ENCODE measurements around the gene ADGRV1. TPM values are rescaled to one million over a fixed set of nuclear protein-coding genes. Genes with fewer than 3 reads are reported as not detected.
"Not testable (repeated sequence)": the region's sequence is repeated elsewhere in the genome, so short reads cannot be mapped to it uniquely, and the experiment has no call there.

ADGRV1 gene
- total RNA-seq, 2 donors from 2014 or later, result 97.6 to 117 TPM

GRCh38 chr5:90813392-90813791 lies 254.8 kb downstream of the ADGRV1 start:
- DNase-seq, result no peak
- Histone ChIP-seq H3K4me3 (ENCODE audit: low read length) (no peak overlapping the region), H3K27ac (ENCODE audit: low read depth, low read length) (no peak overlapping the region), H3K4me1 (ENCODE audit: control insufficient read depth, insufficient read depth, low read length) (peaks cover 2% of the 10 kb centered on the region), H3K27me3 (ENCODE audit: control insufficient read depth, insufficient read depth, low read length, poor library complexity, severe bottlenecking) (no peaks in the 10 kb centered on the region), H3K9me3 (ENCODE audit: control insufficient read depth, low read length) (peaks cover 7% of the 10 kb centered on the region), H3K36me3 (ENCODE audit: control insufficient read depth, insufficient read depth, low read length) (peaks cover 13% of the 10 kb centered on the region), H3K9ac (ENCODE audit: extremely low read depth, low read length, poor library complexity, severe bottlenecking) (no peak overlapping the region)
- no peaks in the 10 kb centered on the region for H3K27me3 Mint-ChIP-seq (ENCODE audit: insufficient read depth)
- no peak overlapping the region for H3K4me3 Mint-ChIP-seq
- H3K36me3 Mint-ChIP-seq (ENCODE audit: low read depth), result peaks cover 49% of the 10 kb centered on the region
- peaks cover 5% of the 10 kb centered on the region for H3K4me1 Mint-ChIP-seq
- no peak overlapping the region for H3K27ac Mint-ChIP-seq
- no peak for TF ChIP-seq CTCF (conservative IDR thresholded peaks at IDR 0.05)
- H3K9me3 Mint-ChIP-seq, result peaks cover 1% of the 10 kb centered on the region
- 86 to 93% methylated on average over 3 to 4 of the region's 4 CpGs for WGBS, 2 experiments (ENCODE audit: insufficient coverage in 1 of 2, insufficient read length in 1 of 2)

DNA sequence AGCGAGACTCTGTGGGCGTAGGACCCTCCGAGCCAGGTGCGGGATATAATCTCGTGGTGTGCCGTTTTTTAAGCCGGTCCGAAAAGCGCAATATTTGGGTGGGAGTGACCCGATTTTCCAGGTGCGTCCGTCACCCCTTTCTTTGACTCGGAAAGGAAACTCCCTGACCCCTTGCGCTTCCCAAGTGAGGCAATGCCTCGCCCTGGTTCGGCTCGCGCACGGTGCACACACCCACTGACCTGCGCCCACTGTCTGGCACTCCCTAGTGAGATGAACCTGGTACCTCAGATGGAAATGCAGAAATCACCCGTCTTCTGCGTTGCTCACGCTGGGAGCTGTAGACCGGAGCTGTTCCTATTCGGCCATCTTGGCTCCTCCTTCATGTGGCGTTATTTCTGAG lies 263.5 kb downstream of the ADGRV1 start:
- DNase-seq; H3K27ac ChIP-seq (ENCODE audit: low read depth, low read length); H3K9me3 ChIP-seq (ENCODE audit: control insufficient read depth, low read length); H3K4me3 ChIP-seq (ENCODE audit: low read length); H3K4me1 ChIP-seq (ENCODE audit: control insufficient read depth, insufficient read depth, low read length); H3K4me3 Mint-ChIP-seq; H3K4me1 Mint-ChIP-seq; H3K9me3 Mint-ChIP-seq; H3K27ac Mint-ChIP-seq; H3K9ac ChIP-seq (ENCODE audit: extremely low read depth, low read length, poor library complexity, severe bottlenecking); H3K27me3 ChIP-seq (ENCODE audit: control insufficient read depth, insufficient read depth, low read length, poor library complexity, severe bottlenecking); H3K27me3 Mint-ChIP-seq (ENCODE audit: insufficient read depth): not testable (repeated sequence)
- peaks cover 14% of the 10 kb centered on the region for H3K36me3 ChIP-seq (ENCODE audit: control insufficient read depth, insufficient read depth, low read length)
- peaks cover 20% of the 10 kb centered on the region for H3K36me3 Mint-ChIP-seq (ENCODE audit: low read depth)
- 87 to 91% methylated on average over 6 to 26 of the region's 26 CpGs for WGBS, 2 experiments (ENCODE audit: insufficient coverage in 1 of 2, insufficient read length in 1 of 2)

DNA sequence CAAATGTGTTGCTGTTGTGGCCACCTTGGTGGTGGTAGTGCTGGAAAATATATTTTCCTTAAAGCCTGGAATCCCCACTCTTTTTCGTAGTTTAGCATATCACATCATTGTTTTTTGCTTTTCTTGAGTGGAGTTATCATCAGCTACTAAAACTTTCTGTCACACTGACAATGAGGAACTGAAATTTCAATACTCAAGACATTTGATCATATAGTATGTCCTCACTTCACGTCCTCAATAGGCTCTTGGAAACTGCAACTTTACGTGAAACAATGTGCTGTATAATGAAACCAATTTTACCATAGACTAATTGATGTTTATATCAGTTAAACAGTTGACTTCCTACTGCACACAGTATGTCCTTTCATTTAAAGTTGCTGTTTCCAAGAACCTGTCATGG lies 265.8 kb downstream of the ADGRV1 start:
- Mint-ChIP-seq H3K4me1 (no peaks in the 10 kb centered on the region), H3K4me3 (no peak overlapping the region), H3K9me3 (peaks cover 8% of the 10 kb centered on the region), H3K36me3 (ENCODE audit: low read depth) (peaks cover 26% of the 10 kb centered on the region), H3K27ac (no peak overlapping the region), H3K27me3 (ENCODE audit: insufficient read depth) (no peaks in the 10 kb centered on the region)
- no peak for DNase-seq
- no peaks in the 10 kb centered on the region for H3K9me3 ChIP-seq (ENCODE audit: control insufficient read depth, low read length)
- H3K36me3 ChIP-seq (ENCODE audit: control insufficient read depth, insufficient read depth, low read length), result peaks cover 14% of the 10 kb centered on the region
- H3K27me3 ChIP-seq (ENCODE audit: control insufficient read depth, insufficient read depth, low read length, poor library complexity, severe bottlenecking), result no peaks in the 10 kb centered on the region
- no peak overlapping the region for H3K4me3 ChIP-seq (ENCODE audit: low read length)
- WGBS, 2 experiments (ENCODE audit: insufficient coverage in 1 of 2, insufficient read length in 1 of 2), result 94% methylated on average over 3 of the region's 3 CpGs; no CpG with 5 or more reads in 1 of the 2 experiments
- no peak overlapping the region for H3K27ac ChIP-seq (ENCODE audit: low read depth, low read length)
- no peak for TF ChIP-seq CTCF (conservative IDR thresholded peaks at IDR 0.05)
- no peak overlapping the region for H3K9ac ChIP-seq (ENCODE audit: extremely low read depth, low read length, poor library complexity, severe bottlenecking)
- H3K4me1 ChIP-seq (ENCODE audit: control insufficient read depth, insufficient read depth, low read length), result no peaks in the 10 kb centered on the region

DNA sequence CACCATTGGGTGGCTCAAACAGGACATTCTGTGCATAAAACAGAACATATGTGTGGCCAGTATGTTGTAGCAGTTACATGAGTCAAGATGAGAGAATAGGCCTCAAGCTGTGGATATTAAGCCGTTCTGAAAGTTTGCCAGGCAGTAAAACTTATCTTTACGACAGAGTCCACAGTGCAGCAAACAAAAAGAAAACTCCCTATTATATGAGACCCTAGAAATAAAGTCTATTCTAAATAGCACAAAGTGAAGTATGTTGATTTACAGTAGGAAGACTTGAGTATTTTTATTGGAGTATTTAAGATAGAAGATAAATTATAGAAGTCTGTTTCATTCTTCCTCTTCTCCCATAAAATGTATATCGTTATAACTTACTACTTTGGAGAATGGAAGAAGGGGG lies 271.5 kb downstream of the ADGRV1 start:
- H3K4me3 ChIP-seq (ENCODE audit: low read length), result no peak overlapping the region
- DNase-seq, result no peak
- no peaks in the 10 kb centered on the region for H3K4me1 Mint-ChIP-seq
- peaks cover 7% of the 10 kb centered on the region for H3K36me3 ChIP-seq (ENCODE audit: control insufficient read depth, insufficient read depth, low read length)
- H3K27ac Mint-ChIP-seq, result no peak overlapping the region
- no peaks in the 10 kb centered on the region for H3K27me3 ChIP-seq (ENCODE audit: control insufficient read depth, insufficient read depth, low read length, poor library complexity, severe bottlenecking)
- no peak overlapping the region for H3K27ac ChIP-seq (ENCODE audit: low read depth, low read length)
- no peaks in the 10 kb centered on the region for H3K27me3 Mint-ChIP-seq (ENCODE audit: insufficient read depth)
- H3K36me3 Mint-ChIP-seq (ENCODE audit: low read depth), result peaks cover 34% of the 10 kb centered on the region
- H3K9me3 Mint-ChIP-seq, result no peaks in the 10 kb centered on the region
- no peak for TF ChIP-seq CTCF (conservative IDR thresholded peaks at IDR 0.05)
- WGBS, 2 experiments (ENCODE audit: insufficient coverage in 1 of 2, insufficient read length in 1 of 2), result 95 to 100% methylated on average over 1 to 3 of the region's 3 CpGs
- no peaks in the 10 kb centered on the region for H3K9me3 ChIP-seq (ENCODE audit: control insufficient read depth, low read length)
- H3K9ac ChIP-seq (ENCODE audit: extremely low read depth, low read length, poor library complexity, severe bottlenecking), result no peak overlapping the region
- no peaks in the 10 kb centered on the region for H3K4me1 ChIP-seq (ENCODE audit: control insufficient read depth, insufficient read depth, low read length)
- H3K4me3 Mint-ChIP-seq, result no peak overlapping the region

Measured in endodermal cell (in vitro differentiated cells).